Activated gamma-delta T cell treated with Interleukin-2 at 50 U/mL for 16 hours (primary cell): Measurements from ENCODE around the gene SMPX.
A peak's percentile ranks its signal among the peaks of the same experiment; 100 is the strongest.
"Not testable (repeated sequence)": the region's sequence is repeated elsewhere in the genome, so short reads cannot be mapped to it uniquely, and the experiment has no call there.

ENCODE experiments used
- DNase-seq: peaks from one replicate; pipeline ENCODE4 v3.0.0-alpha.2; 2020

The SMPX gene

GRCh38 chrX:21757960-21758359, at the start of gene SMPX:
Gene SMPX (minus strand): TSS chrX:21758116. CDS start chrX:21754290, 3,826 bp downstream.
- no peak for DNase-seq

GRCh38 chrX:21806691-21807090, 48.8 kb upstream of the SMPX start:
- no peak for DNase-seq

- no peak for DNase-seq
Observed at GRCh38 chrX:21802839-21803238, 44.9 kb upstream of the SMPX start.

GRCh38 chrX:21802054-21802670, 44.2 kb upstream of the SMPX start:
- DNase-seq, result no peak

- no peak for DNase-seq
Observed at GRCh38 chrX:21800344-21800770, 42.4 kb upstream of the SMPX start.

GRCh38 chrX:21799767-21800166, 41.9 kb upstream of the SMPX start:
- no peak for DNase-seq

- no peak for DNase-seq
Observed at GRCh38 chrX:21798677-21799219, 40.8 kb upstream of the SMPX start.

- no peak for DNase-seq
Observed at GRCh38 chrX:21781976-21782375, 24.1 kb upstream of the SMPX start.

- DNase-seq, result no peak
Observed at GRCh38 chrX:21781525-21781924, 23.6 kb upstream of the SMPX start.

- DNase-seq, result no peak
Observed at GRCh38 chrX:21779095-21779494, 21.2 kb upstream of the SMPX start.

- no peak for DNase-seq
Observed at GRCh38 chrX:21778236-21778635, 20.3 kb upstream of the SMPX start.

GRCh38 chrX:21775128-21775527, 17.2 kb upstream of the SMPX start:
- DNase-seq, result not testable (repeated sequence)

- not testable (repeated sequence) for DNase-seq
Observed at GRCh38 chrX:21773036-21773435, 15.1 kb upstream of the SMPX start.

GRCh38 chrX:21770631-21771321, 12.9 kb upstream of the SMPX start:
- DNase-seq, result no peak

- DNase-seq, result no peak
Observed at GRCh38 chrX:21766101-21766500, 8.2 kb upstream of the SMPX start.

GRCh38 chrX:21764008-21764407, 6.1 kb upstream of the SMPX start:
- DNase-seq, result no peak

- no peak for DNase-seq
Observed at GRCh38 chrX:21758488-21758887, 572 bp upstream of the SMPX start.

GRCh38 chrX:21756785-21757529, 959 bp downstream of the SMPX start:
- no peak for DNase-seq

- DNase-seq, result no peak
Observed at GRCh38 chrX:21749924-21750323, 8.0 kb downstream of the SMPX start.

GRCh38 chrX:21748235-21748634, 9.7 kb downstream of the SMPX start:
- no peak for DNase-seq

- no peak for DNase-seq
Observed at GRCh38 chrX:21747558-21747957, 10.4 kb downstream of the SMPX start.

- DNase-seq, result peak; percentile 35
Observed at GRCh38 chrX:21745756-21746155, 12.2 kb downstream of the SMPX start.

GRCh38 chrX:21744721-21745120, 13.2 kb downstream of the SMPX start:
- DNase-seq, result no peak

- DNase-seq, result no peak
Observed at GRCh38 chrX:21744060-21744459, 13.9 kb downstream of the SMPX start.
